GM13976 (cell line): ENCODE data around the gene KIAA0232.

Source experiments
- DNase-seq: peaks from one replicate; pipeline ENCODE4 v3.0.0; 2012; ENCODE audit warnings: low spot score
- in situ Hi-C: fragments of 300-500 bp; cut with MboI; formaldehyde crosslinking; loops from one replicate; pipeline ENCODE4 v1.12.0; 2022; ENCODE audit warnings: low sequenced_read_pairs, mixed read lengths, inconsistent platforms; ENCODE audit not compliant: unreplicated experiment
- TF ChIP-seq, protein P1 (sequence below): IDR thresholded peaks from 2 replicates; pipeline ENCODE4 v1.5.1; 2012; ENCODE audit warnings: borderline replicate concordance, mild to moderate bottlenecking; ENCODE audit not compliant: insufficient read depth; ENCODE audit errors: extremely low read depth, missing control alignments, control extremely low read depth

Gene KIAA0232

DNA sequence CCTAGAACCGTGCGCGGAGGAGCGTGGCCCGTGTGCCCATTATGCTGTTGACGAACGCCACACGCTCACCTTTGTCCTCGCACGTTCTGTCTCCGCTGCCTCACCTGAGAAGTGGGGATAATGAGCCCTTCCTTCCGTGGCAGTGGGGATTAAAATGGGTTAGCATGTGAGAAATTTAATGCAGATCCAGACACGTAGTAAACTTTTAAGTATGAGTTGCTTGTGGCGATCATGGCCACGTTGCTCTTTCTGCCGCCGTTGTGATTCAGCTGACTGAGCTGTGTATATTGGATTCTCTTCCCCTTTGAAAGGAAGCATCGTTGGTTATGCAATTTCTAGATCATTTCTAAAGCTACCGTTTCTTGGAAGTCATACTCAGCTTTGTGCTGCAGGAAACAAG is 143.6 kb downstream of the KIAA0232 start:
- TF ChIP-seq, protein P1, sequence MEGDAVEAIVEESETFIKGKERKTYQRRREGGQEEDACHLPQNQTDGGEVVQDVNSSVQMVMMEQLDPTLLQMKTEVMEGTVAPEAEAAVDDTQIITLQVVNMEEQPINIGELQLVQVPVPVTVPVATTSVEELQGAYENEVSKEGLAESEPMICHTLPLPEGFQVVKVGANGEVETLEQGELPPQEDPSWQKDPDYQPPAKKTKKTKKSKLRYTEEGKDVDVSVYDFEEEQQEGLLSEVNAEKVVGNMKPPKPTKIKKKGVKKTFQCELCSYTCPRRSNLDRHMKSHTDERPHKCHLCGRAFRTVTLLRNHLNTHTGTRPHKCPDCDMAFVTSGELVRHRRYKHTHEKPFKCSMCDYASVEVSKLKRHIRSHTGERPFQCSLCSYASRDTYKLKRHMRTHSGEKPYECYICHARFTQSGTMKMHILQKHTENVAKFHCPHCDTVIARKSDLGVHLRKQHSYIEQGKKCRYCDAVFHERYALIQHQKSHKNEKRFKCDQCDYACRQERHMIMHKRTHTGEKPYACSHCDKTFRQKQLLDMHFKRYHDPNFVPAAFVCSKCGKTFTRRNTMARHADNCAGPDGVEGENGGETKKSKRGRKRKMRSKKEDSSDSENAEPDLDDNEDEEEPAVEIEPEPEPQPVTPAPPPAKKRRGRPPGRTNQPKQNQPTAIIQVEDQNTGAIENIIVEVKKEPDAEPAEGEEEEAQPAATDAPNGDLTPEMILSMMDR: no peak
- DNase-seq: no peak
- in situ Hi-C loops: no loop called here

DNA sequence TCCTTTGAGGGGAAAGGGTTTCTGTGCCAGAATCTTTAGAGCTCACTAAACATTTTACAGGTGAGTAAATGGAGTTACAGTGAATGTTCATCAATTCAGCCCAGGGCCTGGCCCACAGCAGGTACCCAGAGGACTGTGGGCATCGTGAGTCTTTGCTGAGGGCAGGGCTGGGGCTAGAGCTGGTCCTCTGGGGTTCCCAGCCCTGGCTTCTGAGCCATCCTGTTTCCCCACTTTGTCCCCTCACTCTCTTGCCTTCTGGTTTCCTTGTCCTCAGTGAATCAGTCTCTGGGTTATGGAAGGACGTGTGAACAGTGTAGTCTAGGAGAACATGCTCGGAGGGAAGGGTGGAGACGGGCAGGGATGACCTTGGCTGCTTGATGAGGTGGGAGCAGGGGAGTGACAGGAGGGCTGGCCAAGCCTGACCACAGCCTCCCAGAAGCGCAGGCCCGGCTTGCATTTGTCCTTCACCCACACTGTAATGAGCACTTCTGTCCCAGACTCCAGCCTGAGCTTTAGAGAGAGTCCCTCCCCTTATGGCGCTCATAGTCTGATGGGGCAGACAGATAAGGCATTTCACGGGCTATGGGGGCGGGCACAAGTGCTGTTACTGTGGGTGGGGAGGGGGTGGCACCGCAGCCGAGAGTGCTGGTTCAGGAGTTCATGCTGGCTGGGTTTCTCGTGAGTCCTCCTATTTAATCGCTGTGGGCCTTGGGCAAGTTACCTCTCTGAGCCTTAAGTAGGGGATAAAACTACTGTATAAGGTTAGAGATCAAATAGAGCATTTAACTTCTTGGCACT is 144.4 kb downstream of the KIAA0232 start:
- TF ChIP-seq, protein P1: no peak
- no peak for DNase-seq
- in situ Hi-C loops: no loop called here

DNA sequence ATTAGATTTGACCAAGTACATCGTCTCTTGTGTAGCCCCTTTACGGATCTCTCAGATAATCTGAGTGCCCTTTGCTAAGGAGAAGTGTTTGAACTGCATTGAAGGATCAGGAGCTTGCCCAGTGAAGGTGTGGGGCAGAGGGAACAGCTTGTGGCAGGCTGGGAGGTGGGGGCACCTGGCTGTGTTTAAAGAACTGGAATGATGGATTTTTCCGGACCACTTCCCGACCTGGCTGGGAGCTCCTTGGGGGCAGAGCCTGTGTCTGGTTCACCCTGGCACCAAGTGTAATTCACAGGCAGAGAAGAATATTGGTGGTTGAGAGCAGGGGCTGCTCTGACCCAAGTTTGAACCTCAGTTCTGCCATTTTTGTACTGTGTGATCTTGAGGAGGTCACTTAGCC is 145.6 kb downstream of the KIAA0232 start:
- no peak for DNase-seq
- TF ChIP-seq, protein P1: no peak
- in situ Hi-C loops: no loop called here

DNA sequence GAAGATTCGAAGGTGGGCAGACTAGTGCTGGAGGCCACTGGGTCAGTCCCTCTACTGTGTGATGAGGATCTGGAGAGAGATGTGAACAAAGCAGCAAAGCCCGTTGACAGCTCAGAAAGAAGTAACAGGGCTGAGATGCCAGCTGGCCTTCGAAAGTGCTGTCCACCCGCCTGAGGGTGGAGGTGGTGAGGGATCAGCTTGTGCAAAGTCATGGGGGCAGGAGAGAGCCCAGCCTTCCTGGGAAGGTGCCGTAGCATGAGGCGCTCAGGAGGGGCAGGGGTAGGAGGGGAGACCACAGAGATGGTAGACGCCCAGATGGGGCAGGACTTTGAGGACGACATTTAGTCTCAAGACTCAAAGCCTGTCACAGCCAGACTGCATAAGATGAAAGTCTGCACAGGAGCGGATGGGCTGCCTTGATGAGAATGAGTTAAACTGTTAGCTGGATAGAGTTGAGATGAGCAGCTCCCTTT is 146.8 kb downstream of the KIAA0232 start:
- no peak for DNase-seq
- in situ Hi-C loops: no loop called here
- TF ChIP-seq, protein P1: no peak

DNA sequence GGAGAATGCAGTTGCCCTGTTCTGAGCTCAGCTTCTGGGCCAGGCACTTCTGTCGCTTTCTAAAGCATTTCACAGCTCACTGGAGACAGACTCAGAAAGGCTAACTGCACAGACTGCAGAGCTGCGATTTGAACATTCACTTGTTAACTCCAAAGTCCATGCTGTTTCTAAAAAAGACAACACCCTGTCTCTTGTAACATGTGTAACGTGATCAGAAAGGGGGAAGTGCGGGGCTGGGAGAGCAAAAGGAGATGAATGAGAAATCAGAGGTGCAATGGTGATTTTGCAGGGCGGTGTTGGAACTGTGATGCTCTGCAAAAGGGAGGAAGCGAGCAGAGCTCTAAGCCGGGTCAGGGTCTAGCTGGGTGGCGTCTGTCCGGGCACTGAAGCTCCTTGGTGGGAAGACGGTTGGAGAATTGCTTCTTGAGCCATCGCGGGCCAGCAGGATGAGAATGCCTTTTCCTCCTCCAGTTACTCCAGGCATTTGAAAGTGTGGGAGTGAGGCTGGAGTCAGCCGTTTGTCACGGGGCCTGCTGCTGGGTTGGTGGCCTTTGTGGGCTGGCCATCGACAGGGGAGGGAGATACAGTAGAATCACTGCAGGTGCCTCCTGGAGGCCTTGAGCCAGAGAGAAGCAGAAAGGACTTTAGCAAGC is 147.4 kb downstream of the KIAA0232 start:
- in situ Hi-C loops: no loop called here
- TF ChIP-seq, protein P1: no peak
- DNase-seq: no peak

DNA sequence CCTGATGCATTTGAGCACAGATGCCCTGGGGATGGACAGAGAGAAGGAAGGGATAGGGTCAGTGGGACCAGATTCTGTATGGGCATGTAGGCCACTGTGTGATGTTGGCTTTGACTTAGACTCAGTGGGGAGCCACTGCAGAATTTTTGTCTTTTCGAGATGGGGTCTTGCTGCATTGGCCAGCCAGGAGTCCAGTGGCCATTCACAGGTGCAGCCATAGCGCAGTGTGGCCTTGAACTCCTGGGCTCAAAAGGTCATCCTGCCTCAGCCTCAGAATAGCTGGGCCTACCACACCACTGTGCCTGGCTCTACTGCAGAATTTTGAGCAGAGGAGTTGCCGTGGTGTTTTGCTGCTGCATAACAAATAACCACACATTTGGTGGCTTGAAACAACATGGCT is 149.9 kb downstream of the KIAA0232 start:
- TF ChIP-seq, protein P1: no peak
- in situ Hi-C loops: no loop called here
- DNase-seq: no peak

DNA sequence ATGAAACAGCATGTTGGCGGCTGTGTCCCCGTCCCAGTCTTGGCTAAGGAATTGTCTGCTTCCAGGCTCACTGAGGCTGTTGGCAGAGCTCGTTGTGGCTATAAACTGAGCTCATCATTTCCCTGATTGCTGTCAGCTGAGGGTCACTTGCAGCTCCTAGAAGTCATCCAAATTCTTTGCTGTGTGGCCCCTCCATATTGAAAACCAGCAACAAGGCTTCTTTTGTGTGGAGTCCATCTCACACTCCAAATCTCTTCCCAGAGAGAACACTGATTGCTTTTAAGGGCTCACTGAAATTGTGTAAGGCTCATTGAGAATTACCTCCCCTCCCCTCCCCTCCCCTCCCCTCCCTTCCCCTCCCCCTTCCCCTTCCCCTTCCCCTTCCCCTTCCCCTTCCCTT is 150.4 kb downstream of the KIAA0232 start:
- in situ Hi-C loops: no loop called here
- no peak for DNase-seq
- TF ChIP-seq, protein P1: no peak
